Vagina (tissue), 2 donors: ENCODE data around the gene DOCK4.

ENCODE experiments used
- POLR2A ChIP-seq, 2 donors: fragments of 450-650 bp; IDR thresholded peaks; one replicate each; pipeline ENCODE4 v1.6.1; 2017; ENCODE audit warnings: antibody characterized with exemption in 2 of 2, mild to moderate bottlenecking in 2 of 2, moderate library complexity in 2 of 2
- POLR2AphosphoS5 ChIP-seq, 2 donors: sonication (generic); formaldehyde crosslinking; IDR thresholded peaks; one replicate each; pipeline ENCODE4 v1.9.0; 2017; ENCODE audit warnings: antibody characterized with exemption in 2 of 2, mild to moderate bottlenecking in 2 of 2, low read depth in 1 of 2; ENCODE audit not compliant: insufficient read depth in 1 of 2
- TF ChIP-seq, protein P1 (sequence below), 3 experiments: fragments of 450-650 bp in 2 of 3; fragments of 200-600 bp in 1 of 3; sonication (generic) in 1 of 3; IDR thresholded peaks; one replicate each; pipeline ENCODE4 v1.5.1; 2017 to 2019; ENCODE audit warnings: antibody characterized with exemption in 3 of 3, mild to moderate bottlenecking in 2 of 3, moderate library complexity in 2 of 3

DNA sequence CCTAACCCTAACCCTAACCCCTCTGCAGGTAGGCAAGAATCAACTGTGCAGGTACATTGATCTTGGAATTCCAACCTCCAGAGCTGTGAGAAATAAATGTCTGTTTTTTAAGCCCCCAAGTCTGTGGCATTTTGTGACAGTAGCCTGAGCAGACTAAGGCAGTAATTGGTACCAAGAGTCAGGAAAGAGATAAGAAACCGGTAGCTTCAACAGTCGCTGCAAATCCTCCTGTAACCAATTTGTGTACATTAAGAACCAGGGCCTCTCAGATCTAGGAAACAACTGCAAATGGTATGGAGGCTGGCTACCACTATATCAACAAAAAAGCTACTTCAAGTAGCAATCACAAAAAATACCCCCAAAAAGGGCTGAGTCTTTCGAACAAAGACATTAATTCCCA, 67.3 kb downstream of the DOCK4 start:
- no peak for TF ChIP-seq POLR2AphosphoS5 (IDR thresholded peaks at IDR 0.05; ENCODE audit: insufficient read depth in 1 of 2, low read depth in 1 of 2)
- TF ChIP-seq POLR2A (IDR thresholded peaks at IDR 0.05) = no peak
- TF ChIP-seq, protein P1, sequence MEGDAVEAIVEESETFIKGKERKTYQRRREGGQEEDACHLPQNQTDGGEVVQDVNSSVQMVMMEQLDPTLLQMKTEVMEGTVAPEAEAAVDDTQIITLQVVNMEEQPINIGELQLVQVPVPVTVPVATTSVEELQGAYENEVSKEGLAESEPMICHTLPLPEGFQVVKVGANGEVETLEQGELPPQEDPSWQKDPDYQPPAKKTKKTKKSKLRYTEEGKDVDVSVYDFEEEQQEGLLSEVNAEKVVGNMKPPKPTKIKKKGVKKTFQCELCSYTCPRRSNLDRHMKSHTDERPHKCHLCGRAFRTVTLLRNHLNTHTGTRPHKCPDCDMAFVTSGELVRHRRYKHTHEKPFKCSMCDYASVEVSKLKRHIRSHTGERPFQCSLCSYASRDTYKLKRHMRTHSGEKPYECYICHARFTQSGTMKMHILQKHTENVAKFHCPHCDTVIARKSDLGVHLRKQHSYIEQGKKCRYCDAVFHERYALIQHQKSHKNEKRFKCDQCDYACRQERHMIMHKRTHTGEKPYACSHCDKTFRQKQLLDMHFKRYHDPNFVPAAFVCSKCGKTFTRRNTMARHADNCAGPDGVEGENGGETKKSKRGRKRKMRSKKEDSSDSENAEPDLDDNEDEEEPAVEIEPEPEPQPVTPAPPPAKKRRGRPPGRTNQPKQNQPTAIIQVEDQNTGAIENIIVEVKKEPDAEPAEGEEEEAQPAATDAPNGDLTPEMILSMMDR (IDR thresholded peaks at IDR 0.05) = no peak
